ENCODE data around the gene TM9SF1.
"Not testable (repeated sequence)": the region's sequence is repeated elsewhere in the genome, so short reads cannot be mapped to it uniquely, and the experiment has no call there.

- TF ChIP-seq EP300, CTCF, POLR2A, POLR2AphosphoS5 (IDR thresholded peaks at IDR 0.05): not testable (repeated sequence)
Observed at GRCh38 chr14:24202538-24202937, 7.3 kb upstream of the TM9SF1 start.

Measured in sigmoid colon (tissue), 4 donors.